Hepatocyte (in vitro differentiated cells): ENCODE data around the gene ADAM15. TPM values are rescaled to one million over a fixed set of nuclear protein-coding genes. Genes with fewer than 3 reads are reported as not detected.

ENCODE experiments used
- DNase-seq: peaks from one replicate; pipeline ENCODE4 v3.0.0-alpha.2; 2016; ENCODE audit warnings: low spot score
- H2AFZ ChIP-seq: fragments of 200-600 bp; sonication (generic); 2 replicates; pipeline ENCODE4 v1.6.0; 2016; ENCODE audit warnings: antibody characterized with exemption, mild to moderate bottlenecking
- H3K27ac ChIP-seq: fragments of 200-600 bp; sonication (generic); 2 replicates; pipeline ENCODE4 v1.5.1; 2016; ENCODE audit warnings: mild to moderate bottlenecking
- H3K27me3 ChIP-seq: fragments of 200-600 bp; sonication (generic); 2 replicates; pipeline ENCODE4 v1.6.1; 2016
- H3K36me3 ChIP-seq: fragments of 200-600 bp; sonication (generic); replicated peaks from 2 replicates; pipeline ENCODE4 v1.5.1; 2016; ENCODE audit warnings: low read depth; ENCODE audit not compliant: insufficient read depth
- H3K4me1 ChIP-seq: fragments of 200-600 bp; sonication (generic); 2 replicates; pipeline ENCODE4 v1.5.1; 2016; ENCODE audit warnings: mild to moderate bottlenecking, moderate library complexity; ENCODE audit not compliant: insufficient read depth
- H3K4me2 ChIP-seq: fragments of 200-600 bp; sonication (generic); 2 replicates; pipeline ENCODE4 v1.6.0; 2016
- H3K4me3 ChIP-seq: fragments of 200-600 bp; sonication (generic); 2 replicates; pipeline ENCODE4 v1.5.1; 2016; ENCODE audit warnings: mild to moderate bottlenecking
- H3K79me2 ChIP-seq: fragments of 200-600 bp; sonication (generic); 2 replicates; pipeline ENCODE4 v1.6.0; 2017; ENCODE audit warnings: mild to moderate bottlenecking
- H3K9me2 ChIP-seq: fragments of 200-600 bp; sonication (generic); replicated peaks from 2 replicates; pipeline ENCODE4 v1.6.0; 2017; ENCODE audit warnings: mild to moderate bottlenecking; ENCODE audit not compliant: insufficient read depth
- H3K9me3 ChIP-seq: fragments of 200-600 bp; sonication (generic); 2 replicates; pipeline ENCODE4 v1.5.1; 2016; ENCODE audit warnings: low read depth, mild to moderate bottlenecking
- H4K20me1 ChIP-seq: fragments of 200-600 bp; sonication (generic); 2 replicates; pipeline ENCODE4 v1.6.0; 2016; ENCODE audit warnings: mild to moderate bottlenecking; ENCODE audit not compliant: insufficient read depth, poor library complexity, severe bottlenecking
- CTCF ChIP-seq: fragments of 200-600 bp; sonication (generic); IDR thresholded peaks from 2 replicates; pipeline ENCODE4 v1.5.1; 2016; ENCODE audit warnings: antibody characterized with exemption, mild to moderate bottlenecking; ENCODE audit not compliant: poor library complexity
- EZH2 ChIP-seq: fragments of 200-600 bp; sonication (generic); IDR thresholded peaks from 2 replicates; pipeline ENCODE4 v1.6.1; 2016; ENCODE audit warnings: antibody characterized with exemption, mild to moderate bottlenecking, borderline replicate concordance
- EZH2phosphoT487 ChIP-seq: fragments of 200-600 bp; sonication (generic); IDR thresholded peaks from one replicate; pipeline ENCODE4 v1.6.1; 2018; ENCODE audit warnings: antibody characterized with exemption, mild to moderate bottlenecking, low read depth, moderate library complexity; ENCODE audit not compliant: unreplicated experiment, severe bottlenecking
- WGBS: methylation state at CpG from one replicate; pipeline ENCODE4 v1.1.6; 2016; ENCODE audit warnings: low lambda C conversion rate; ENCODE audit errors: missing lambda C conversion rate; 5-methylcytosine and 5-hydroxymethylcytosine counted together
- polyA plus RNA-seq: library from polyadenylated mRNA; unstranded; fragments of >200 nt; fragmentation: Nextera tagmentation; extraction: Ambion mirVana; gene quantifications from 2 replicates; pipeline ENCODE4 v1.2.1, GENCODE V29; 2016
- total RNA-seq: library from RNA; depleted of rRNA; stranded (reverse); fragments of >200 nt; gene quantifications from 2 replicates; pipeline ENCODE4 v1.2.3, GENCODE V29; 2014

The ADAM15 gene
- total and polyA plus RNA-seq, 2 experiments from 2014 or later, result 55.7 to 108 TPM

GRCh38 chr1:155105604-155106011 is 54.5 kb downstream of the ADAM15 start:
- H3K27me3 ChIP-seq, result no peaks in the 10 kb centered on the region
- H3K79me2 ChIP-seq, result no peaks in the 10 kb centered on the region
- no peaks in the 10 kb centered on the region for H4K20me1 ChIP-seq
- 78% methylated on average over 7 of the region's 7 CpGs for WGBS
- TF ChIP-seq EZH2 (no peak), EZH2phosphoT487 (no peak), CTCF (no peak)
- peak overlapping the region; percentile 91 for H3K27ac ChIP-seq
- no peaks in the 10 kb centered on the region for H3K9me2 ChIP-seq
- no peak overlapping the region for H3K4me2 ChIP-seq
- H3K4me1 ChIP-seq, result peaks cover 17% of the 10 kb centered on the region
- no peak overlapping the region for H2AFZ ChIP-seq
- H3K36me3 ChIP-seq, result no peaks in the 10 kb centered on the region
- no peak for DNase-seq
- H3K9me3 ChIP-seq, result no peaks in the 10 kb centered on the region
- H3K4me3 ChIP-seq, result no peak overlapping the region

GRCh38 chr1:155106862-155107261 is 55.7 kb downstream of the ADAM15 start:
- TF ChIP-seq EZH2phosphoT487 (no peak), EZH2 (no peak), CTCF (no peak)
- Histone ChIP-seq H3K27ac (peak overlapping the region; percentile 91), H3K36me3 (no peaks in the 10 kb centered on the region), H3K9me2 (no peaks in the 10 kb centered on the region), H3K79me2 (no peaks in the 10 kb centered on the region), H3K4me1 (peaks cover 25% of the 10 kb centered on the region), H3K9me3 (no peaks in the 10 kb centered on the region), H3K4me3 (no peak overlapping the region), H3K27me3 (no peaks in the 10 kb centered on the region), H2AFZ (no peak overlapping the region), H3K4me2 (no peak overlapping the region), H4K20me1 (no peaks in the 10 kb centered on the region)
- no peak for DNase-seq
- 75% methylated on average over 6 of the region's 6 CpGs for WGBS

GRCh38 chr1:155107309-155108264 is 56.5 kb downstream of the ADAM15 start:
- no peaks in the 10 kb centered on the region for H3K9me3 ChIP-seq
- no peaks in the 10 kb centered on the region for H3K36me3 ChIP-seq
- no peak for TF ChIP-seq EZH2phosphoT487
- no peak for TF ChIP-seq EZH2
- TF ChIP-seq CTCF, result no peak
- peak; percentile 72 for DNase-seq
- peaks cover 26% of the 10 kb centered on the region for H3K4me1 ChIP-seq
- no peak overlapping the region for H3K4me3 ChIP-seq
- H3K9me2 ChIP-seq, result no peaks in the 10 kb centered on the region
- WGBS, result 75% methylated on average over 12 of the region's 12 CpGs
- no peaks in the 10 kb centered on the region for H4K20me1 ChIP-seq
- H3K79me2 ChIP-seq, result no peaks in the 10 kb centered on the region
- H3K27ac ChIP-seq, result peak overlapping the region; percentile 91
- H3K27me3 ChIP-seq, result no peaks in the 10 kb centered on the region
- H2AFZ ChIP-seq, result no peak overlapping the region
- no peak overlapping the region for H3K4me2 ChIP-seq
